ENCODE measurements around the gene PRKAB1.
"Not testable (repeated sequence)": the region's sequence is repeated elsewhere in the genome, so short reads cannot be mapped to it uniquely, and the experiment has no call there.

Gene PRKAB1

DNA sequence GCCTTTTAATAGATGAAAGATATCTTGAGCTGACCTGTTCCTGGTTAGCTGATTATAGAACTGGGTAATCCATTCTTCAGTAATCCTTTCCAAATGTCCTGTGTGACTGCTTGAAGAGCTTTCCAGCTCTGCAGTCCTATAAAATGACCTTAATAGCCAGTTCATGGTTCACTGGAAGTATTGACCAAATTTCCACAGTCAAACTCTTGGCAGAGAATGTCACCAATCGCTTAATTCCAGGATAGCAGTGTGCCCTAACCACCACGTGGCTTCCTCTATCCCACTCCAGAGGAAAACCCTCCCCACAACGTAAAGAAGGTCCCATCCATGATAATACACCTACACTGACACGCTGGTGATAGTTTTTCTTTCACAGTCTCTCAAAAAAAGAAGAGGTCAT, 17.4 kb downstream of the PRKAB1 start:
- DNase-seq = no peak

DNA sequence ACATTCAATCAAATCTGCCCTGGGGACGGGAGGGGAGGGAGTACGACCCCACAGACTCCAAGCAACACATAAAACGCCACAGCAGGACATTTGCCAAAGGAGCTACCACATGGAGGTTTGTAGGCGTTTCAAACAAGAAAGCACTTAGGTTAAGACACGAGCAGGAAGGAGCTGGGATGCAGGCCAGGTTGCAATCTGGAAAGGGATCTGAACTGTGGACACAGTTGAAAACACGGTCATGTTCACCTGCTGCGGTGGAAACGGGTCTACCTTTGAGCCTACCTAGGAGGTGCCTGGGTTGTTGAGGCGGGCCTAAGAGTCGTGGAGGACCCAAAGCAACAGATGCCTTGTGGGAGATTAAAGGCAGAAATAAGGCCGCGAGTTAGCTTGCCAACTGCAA, 18.4 kb downstream of the PRKAB1 start:
- DNase-seq = no peak

DNA sequence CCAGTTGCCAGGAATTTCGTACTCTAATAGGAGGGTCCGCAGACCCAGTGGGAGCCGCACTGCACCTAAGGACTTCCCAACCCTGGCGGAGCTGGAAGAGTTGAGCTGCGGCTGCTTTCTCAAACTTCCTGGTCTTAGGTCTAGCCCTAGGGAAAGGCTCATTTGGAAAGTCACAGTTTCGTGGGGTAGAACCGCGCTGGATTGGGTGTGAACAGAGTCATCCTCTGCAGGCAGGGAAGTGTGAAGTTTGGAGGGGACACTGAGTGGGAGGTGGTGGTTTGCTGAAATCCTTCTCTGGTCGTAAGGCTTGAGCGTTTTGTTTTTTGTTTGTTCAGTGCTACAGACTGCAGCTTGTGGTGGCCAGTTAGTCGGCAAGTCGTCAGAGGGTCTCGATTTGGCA, 18.8 kb downstream of the PRKAB1 start:
- DNase-seq = no peak

DNA sequence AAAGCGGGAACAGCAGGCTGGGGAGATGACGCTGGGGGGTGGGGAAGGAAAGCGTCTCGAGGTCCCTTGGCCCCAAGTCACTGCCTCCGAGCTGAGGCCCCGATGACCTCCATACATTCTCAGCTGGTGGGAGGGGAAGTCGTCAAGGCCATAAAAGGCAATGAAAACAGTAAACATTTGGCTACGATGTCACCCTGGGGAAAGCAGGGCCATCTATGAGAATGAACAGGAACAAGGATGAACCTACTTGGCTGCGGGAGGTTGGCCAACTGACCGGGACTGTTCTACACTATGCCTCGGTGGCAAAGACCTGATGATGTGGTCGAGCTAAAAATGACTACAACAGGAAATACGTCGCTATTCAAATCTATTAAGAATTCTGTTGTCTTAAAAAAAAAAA, 19.5 kb downstream of the PRKAB1 start:
- no peak for DNase-seq

DNA sequence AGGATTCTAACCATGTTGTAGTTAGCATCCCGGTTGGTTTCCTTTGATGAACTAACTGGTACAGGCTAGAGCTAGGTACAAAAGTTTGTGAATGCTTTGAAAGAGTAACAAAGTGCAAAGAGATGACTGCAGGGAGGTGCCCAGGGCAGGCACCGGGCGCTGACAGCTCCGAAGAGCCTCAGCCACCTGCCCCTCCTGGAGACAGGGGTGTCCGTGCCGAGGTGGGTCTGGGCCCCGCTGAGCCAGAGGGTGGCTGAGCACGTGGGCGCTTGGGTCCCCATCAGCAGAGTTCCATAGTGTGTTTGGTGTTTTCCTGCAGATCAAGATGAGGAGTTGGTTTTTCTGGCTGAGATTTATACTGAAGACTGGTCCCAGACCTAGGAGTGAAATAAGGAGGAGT, 19.9 kb downstream of the PRKAB1 start:
- no peak for DNase-seq

DNA sequence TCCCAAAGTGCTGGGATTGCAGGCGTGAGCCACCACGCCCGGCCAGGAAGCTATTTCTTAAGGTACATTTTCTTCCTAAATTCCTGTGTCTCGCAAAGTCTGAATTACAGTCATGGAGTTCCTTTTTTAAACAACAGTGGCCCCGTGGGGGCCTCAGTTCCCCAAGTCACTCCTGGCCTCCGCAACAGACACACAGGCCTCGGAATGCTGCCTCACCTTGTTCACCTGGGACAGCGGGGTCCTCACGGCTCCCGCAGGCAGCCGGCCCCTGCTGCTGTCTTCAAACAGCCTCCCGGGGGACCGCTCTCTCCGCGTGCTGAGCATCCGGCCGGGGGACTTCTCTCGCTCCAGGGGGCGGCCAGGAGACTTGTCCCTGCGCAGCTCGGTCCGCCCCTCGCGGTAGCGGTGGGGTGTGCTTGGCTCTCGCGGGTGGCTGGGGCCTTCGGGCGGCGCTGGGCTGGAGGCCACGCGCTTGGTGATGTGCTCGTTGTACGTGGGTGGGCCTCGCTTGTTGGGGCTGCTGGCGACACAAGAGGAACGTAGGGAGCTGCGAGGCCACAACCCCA, 22.1 kb downstream of the PRKAB1 start:
- no peak for DNase-seq

DNA sequence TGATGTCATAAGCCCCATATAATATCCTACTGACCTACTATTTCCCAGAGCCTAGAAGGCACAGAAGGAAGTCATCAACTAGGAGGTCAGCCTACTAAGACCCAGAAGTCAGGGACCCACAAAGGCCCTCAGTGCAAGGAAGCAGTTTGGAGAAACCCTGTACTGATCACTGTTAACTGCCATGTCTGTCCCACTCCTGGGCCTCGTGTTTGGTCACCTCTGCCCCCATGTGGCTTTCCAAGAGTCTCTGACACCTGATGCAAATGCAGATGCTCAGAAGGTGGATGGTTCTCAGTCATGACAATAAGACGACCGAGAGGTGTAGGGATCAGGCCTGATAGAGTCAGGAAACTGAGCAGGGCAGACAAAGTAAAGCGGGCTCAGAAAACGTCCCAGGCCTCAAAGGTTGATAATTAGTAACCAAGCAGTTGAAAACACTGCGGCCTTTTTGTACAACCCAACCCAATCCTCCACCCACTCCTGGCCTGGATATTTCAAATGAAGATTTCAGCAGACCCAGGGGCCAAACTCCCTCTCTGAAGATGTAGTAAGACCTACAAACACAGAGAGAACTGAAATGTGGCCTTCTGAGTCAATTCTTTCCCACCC, 23.4 kb downstream of the PRKAB1 start:
- no peak for DNase-seq

DNA sequence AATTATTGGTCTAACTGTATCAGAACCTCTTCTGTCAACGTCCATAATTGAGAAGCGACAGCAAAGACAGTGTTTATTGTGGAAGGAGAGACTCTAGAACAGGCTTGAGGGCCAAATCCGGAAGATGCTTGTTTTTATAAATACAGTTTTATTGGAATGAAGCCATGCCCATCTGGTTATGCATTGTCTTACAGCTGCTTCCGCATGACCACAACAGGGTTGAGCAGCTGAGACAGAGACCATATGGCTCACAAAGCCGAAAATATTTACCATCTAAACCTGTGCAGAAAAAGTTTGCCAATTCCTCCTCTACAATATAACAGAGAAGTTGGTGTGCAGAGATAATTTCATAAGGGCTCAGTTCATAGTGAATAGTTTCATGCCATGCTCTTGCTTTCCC, 24.5 kb downstream of the PRKAB1 start:
- DNase-seq = no peak

DNA sequence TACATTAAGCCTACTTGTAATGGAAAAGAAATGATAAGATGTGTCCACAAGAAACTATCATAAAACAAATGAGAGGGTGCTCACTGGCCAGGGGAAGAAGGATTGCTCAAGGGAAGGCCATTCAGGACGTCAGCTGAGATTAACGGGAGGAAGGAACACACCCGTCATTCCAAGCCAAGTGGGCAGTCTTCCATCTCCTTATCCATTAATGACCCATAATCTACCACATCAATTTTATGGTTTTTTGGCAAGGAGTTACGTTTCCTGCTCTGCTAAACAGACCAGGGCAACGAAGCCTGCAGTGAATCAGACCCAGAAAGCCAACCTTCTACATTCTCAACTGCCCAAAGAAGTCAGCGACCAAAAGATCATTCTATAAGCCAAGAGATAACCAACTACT, 25.1 kb downstream of the PRKAB1 start:
- no peak for DNase-seq

DNA sequence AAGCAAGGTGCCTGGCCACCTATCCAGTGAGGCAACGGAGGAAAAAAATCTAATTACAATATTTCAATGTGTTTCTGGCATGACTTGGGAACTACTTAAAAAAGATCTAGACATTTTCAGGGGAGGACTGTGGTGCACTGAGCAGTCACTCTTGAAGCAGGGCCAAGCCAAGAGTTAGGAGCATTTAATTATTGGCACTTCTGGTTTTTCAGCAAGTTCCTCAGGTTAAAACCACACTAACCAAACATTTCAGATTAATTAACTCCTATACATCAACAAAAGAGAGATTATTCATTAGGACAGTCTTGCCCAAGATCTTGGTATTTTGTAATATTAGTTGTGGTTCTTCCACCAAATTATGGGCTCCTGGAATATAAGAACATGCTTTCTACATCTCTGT, 25.6 kb downstream of the PRKAB1 start:
- DNase-seq = no peak

DNA sequence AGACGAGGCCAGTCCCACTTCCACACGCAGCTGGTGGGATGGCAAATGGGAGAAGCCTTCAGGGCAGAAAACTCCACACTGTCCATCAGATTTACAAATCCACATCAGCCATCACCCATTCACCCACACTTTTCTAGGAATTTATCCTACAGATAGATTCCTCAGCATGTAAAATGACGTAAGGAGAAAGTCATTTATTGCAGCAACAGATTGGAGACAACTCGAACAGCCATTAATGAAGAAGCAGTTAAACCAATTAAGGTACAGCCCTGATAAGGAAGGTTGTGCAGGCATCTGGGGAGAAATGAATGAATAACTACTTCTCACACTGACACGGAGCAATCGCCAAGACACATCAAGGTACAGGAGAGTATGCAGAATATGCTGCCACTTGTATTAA, 26.2 kb downstream of the PRKAB1 start:
- no peak for DNase-seq

DNA sequence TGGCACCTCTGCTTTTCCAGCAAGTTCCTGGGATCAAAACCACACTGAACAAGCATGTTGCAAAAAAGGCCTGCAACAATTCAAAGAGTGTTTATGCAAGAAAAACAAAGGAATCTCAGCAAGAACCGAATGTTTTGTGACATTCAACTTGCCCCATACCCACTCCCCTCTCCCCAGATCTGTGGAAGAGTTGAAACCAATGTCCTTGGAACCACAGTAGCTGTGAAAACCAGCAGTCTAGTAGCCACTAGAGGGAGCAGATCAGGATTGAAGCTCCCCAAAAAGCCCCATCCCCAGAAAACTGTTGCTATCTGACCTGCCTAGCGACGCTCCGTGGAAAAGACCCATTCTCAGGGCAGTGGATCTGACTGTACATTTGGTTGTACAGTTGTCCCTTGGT, 27.1 kb downstream of the PRKAB1 start:
- no peak for DNase-seq

DNA sequence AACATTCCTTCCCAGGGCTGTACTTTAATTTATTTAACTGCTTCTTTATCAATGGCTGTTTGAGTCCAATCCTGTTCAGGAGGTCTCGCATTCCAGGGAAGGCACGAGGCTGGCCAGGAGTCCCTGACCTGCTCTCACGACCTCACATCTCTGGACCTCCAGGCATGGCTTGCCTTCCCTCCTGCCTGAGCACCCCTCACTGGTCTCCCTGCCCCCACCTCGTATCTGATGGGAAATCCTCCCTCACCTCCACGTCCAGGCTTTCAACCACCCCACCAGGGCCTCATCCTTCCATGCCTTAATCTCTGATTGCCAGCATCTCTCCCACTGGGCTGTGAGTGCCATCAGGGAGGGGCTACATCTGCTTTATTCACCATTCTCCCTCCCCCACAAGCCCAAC, 29.0 kb downstream of the PRKAB1 start:
- no peak for DNase-seq

DNA sequence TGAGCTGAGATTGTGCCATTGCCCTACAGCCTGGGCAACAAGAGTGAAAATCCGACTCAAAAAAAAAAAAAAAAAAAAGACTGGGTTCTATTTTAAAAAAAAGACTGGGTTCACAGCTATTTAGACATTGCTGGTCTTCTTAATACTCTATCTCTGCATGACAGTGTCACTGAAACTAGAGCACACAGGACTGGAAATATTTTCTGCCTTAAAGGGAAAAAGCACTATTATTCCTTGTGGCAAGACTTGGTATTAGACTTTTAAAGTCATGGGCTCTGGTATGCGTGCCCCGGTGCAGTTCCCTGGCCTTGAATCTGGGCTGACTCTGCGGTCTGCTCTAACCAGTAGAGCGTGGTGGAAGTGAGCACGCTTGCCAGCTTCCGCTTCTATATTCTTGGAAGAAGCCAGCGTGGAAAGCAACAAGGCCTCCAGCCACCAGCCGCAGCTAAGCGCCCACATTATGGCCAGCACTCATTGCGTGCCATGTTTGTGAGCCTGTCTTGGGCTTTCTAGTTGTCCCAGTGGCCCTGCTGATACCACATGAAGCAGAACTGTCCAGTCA, 31.3 kb downstream of the PRKAB1 start:
- no peak for DNase-seq

DNA sequence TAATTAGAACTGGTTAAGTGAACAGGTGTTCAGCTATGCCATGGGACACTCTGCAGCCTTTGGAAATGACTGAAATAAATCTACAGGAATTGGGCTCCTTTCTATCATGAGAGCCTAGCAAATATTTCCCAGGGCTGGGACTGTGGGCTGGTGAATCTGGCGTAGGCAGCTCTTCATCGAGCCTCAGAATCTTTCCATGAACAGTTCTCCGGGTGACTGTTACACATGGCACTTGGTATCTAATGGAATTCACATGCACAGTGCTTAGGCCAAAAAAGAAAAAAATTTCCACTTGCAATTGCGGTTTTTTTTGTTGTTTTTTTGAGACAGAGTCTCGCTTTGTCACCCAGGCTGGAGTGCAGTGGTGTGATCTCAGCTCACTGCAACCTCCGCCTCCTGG, 32.1 kb downstream of the PRKAB1 start:
- DNase-seq = no peak

DNA sequence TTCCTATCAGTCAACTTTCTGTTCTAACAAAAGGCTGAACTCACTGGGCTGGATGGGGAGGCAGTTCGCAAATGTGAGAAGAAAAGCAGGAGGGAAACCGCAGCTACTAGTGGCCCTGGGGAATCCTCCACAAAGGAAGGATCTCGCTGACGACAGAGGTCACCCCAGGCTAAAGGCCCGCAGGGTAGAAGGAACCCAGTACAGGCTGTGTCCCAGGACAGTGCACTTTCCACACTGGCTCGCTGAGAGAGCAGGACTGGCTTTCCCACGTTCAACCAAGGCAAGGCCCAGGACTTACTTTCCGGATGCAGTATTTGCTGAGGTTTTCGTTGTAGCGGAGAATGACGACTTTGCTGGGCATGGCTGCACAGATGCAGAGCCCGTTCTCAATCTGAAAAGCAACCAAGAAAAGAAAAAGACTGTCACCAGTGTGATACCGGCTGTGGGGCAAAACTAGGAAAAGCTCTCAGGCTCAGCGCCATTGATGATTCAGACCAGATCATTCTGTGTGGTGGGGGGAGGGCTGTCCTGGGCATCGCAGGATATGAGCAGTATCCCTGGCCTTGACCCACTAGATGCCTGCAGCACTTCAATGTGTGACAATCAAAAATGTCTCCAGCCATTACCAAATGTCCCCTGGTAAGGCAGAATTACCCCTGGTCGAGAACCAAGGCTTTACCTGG, 36.3 kb downstream of the PRKAB1 start:
- no peak for DNase-seq

DNA sequence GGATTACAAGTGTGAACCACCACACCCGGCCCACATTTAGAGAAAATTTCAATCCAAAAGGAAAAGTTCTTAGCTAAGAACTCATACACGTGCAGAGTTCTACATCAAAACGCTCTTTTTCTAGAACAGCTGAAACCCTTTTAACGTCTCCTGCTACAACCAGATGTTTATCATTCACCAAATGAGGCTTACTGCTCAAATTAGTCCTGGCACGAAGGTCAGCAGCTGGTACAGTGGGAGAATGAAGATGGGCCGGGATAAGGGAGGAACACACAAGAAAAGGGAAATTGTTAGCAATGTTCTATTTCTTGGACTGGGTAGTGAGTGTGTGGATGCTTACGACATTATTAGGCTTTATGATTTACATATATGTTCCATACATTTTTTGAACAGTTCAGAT, 37.2 kb downstream of the PRKAB1 start:
- DNase-seq = no peak

DNA sequence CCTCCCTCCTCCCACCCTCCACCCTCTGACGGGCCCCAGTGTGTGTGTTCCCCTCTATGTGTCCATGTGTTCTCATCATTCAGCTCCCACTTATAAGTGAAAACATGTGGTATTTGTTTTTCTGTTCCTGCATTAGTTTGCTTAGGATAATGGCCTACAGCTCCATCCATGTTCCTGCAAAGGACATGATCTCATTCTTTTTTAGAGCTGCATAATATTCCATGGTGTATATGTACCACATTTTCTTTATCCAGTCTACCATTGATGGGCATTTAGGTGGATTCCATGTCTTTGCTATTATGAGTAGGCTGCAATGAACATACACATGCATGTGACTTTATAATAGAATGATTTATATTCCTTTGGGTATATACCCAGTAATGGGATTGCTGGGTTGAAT, 38.5 kb downstream of the PRKAB1 start:
- not testable (repeated sequence) for DNase-seq

DNA sequence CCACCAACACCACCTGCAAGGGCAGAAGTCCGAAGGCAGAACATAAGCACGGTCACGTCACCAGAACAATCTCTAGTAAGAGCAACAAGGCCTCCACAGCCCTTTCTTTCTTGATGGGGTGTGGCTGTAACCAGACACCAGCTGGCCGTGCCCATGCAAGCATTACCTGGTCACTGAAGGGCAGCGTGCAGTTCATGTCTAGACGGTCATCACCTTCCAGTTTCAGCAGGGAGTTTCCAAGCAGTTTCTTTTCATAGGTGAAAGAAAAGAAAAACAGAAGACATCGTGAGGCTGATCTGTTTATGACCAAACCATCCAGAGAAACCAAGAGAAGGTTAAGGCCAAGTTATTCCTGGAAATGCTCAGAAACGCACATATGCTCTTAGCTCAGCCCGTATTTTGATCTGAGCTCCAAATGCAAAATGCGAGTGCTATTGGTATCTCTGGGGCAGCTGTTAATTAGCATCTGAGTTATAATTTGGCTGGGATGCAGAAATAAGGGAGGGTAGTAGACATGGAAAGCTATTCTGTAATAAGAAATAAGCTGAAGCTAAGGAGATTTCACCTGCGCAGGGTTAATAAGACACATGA, 42.5 kb downstream of the PRKAB1 start:
- no peak for DNase-seq

DNA sequence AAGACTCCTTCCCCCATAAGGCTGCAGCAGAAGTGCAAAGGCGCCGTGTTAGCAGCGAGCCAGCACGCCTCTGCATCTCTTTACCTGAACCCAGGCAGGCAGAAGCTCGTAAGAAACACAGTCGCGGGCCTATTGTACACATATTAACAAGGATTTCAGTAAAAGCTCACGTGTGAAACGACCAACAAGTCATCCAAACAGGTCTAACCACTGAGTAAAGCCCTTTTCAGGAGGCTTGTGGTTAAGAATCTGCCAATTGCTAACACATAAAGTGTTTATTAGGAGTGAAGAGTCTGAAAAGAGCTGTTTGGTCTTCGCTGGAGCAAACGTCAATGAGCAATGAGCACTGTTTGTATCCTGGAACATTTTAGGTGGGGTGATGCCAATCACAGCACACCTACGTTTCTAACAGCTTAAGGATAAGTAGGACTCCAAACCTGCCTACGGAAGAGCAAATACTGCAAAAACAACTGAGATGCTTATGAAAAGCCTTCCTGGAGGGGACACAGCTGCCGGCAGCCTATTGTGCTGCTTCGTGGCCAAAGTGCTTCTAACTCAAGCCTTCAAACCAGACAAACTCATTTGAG, 43.1 kb downstream of the PRKAB1 start:
- no peak for DNase-seq

DNA sequence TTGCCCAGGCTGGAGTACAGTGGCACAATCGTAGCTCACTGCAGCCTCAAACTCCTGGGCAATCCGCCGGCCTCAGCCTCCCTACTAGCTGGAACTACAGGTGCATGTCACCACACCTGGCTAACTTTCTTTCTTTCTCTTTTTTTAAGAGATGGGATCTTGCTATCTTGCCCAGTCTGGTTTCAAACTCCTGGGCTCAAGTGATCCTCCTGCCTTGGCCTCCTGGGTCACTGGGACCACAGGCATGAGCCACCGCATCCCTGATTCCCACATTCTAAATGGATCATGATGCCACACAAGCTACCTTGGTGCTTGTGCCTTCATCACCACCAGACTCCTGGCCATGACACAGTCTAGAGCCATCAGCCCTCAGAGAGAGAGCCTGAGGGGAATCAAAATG, 43.8 kb downstream of the PRKAB1 start:
- no peak for DNase-seq

DNA sequence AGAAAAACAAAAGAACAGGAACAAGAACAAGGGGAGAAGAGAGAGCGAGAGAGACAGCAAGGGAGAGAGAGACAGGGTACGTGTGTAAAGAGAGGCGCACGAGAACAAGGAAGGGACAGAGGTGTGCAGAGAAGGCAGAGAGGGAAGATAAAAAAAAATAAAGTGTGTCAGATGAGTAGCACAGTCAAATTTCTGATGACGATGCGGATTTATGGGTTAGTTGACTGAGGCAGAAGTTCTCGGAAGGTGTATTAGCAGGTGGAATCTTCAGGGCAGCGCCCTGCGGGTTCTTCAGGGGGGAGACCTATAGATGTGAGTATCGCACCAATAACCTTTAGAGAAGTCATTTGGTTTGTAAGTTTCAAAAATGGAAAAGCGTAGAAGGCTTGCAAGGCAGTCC, 44.8 kb downstream of the PRKAB1 start:
- DNase-seq = no peak

DNA sequence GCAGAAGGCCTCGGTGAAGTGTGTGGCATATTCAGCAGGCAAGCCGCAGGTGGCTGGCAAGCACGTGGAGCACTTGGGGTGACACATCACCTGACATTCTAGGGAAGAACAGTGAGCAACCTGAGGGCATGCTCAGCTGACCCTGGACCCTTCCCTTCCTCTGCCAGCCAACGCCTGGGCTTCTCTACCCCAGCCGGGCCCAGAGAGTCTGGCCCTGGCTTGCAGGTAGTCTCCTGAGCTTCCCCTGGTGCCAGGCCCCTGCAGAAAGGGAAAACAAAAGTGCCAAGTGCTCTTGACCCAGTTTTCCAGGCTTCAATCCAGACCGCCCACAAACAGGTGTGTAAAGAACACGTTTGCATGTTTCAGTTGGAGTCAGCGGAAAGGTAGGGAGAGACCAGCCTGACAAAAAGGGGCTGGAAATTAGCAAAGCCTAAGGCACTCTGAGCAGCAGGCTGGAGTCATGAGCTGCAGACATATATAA, 45.7 kb downstream of the PRKAB1 start:
- no peak for DNase-seq

All from SIG-M5 (cell line).